ENCODE data around the gene CNTLN. TPM values are rescaled to one million over a fixed set of nuclear protein-coding genes. Genes with fewer than 3 reads are reported as not detected.

The CNTLN gene
- total RNA-seq, 1 experiment from 2014 or later: 5.1 TPM

GRCh38 chr9:17332115-17332514 lies 197.3 kb downstream of the CNTLN start:
- no peaks in the 10 kb centered on the region for H4K20me1 ChIP-seq (ENCODE audit: insufficient read depth)
- ChIA-PET RAD21 (ENCODE audit: low non-redundant PET in 1 of 2, low total read pairs in 2 of 2, uncharacterized antibody in 2 of 2, unreplicated experiment in 2 of 2) (no interaction called here), CTCF (no interaction called here), POLR2A (no interaction called here)
- ATAC-seq: no peak
- intact Hi-C loops (cut with micrococcal nuclease): loop anchor here (10.0 kb wide), 1 partner anchor 57 kb away; no protein-coding TSS in a partner anchor
- no TSS peak for BruUV-seq (replicated peaks)
- no peak for TF ChIP-seq FOSL1 (IDR thresholded peaks at IDR 0.05; ENCODE audit: low read depth)
- no peaks in the 10 kb centered on the region for H3K36me3 ChIP-seq (ENCODE audit: control insufficient read depth in 1 of 2, insufficient read depth in 2 of 2, low read length in 2 of 2)
- no peak overlapping the region for H3K9ac ChIP-seq (ENCODE audit: low read length)
- H3K79me2 ChIP-seq (ENCODE audit: insufficient read depth, low read length): no peaks in the 10 kb centered on the region
- no peak overlapping the region for H3K4me3 ChIP-seq (replicated peaks in 1 of 2; ENCODE audit: low read depth in 1 of 2, low read length in 2 of 2)
- H3K27ac ChIP-seq (ENCODE audit: low read depth, low read length): no peak overlapping the region
- H3K27me3 ChIP-seq (ENCODE audit: insufficient read depth, low read length): no peaks in the 10 kb centered on the region
- H2AFZ ChIP-seq (ENCODE audit: low read depth, low read length, poor library complexity, severe bottlenecking): no peak overlapping the region
- H3K9me2 ChIP-seq (ENCODE audit: insufficient read depth): no peaks in the 10 kb centered on the region
- H3K9me3 ChIP-seq (ENCODE audit: control insufficient read depth in 1 of 2, insufficient read depth in 1 of 2, low read depth in 1 of 2, low read length in 2 of 2): no peaks in the 10 kb centered on the region
- no peak for DNase-seq (ENCODE audit: low read depth, low spot score)
- no peaks in the 10 kb centered on the region for H3K4me1 ChIP-seq (ENCODE audit: control insufficient read depth in 1 of 2, insufficient read depth in 2 of 2, low read length in 2 of 2)
- H3K4me2 ChIP-seq (ENCODE audit: low read length): no peak overlapping the region

GRCh38 chr9:17339156-17339555 lies 204.3 kb downstream of the CNTLN start:
- RAD21 ChIA-PET (ENCODE audit: low non-redundant PET in 1 of 2, low total read pairs in 2 of 2, uncharacterized antibody in 2 of 2, unreplicated experiment in 2 of 2): no interaction called here
- H3K27ac ChIP-seq (ENCODE audit: low read depth, low read length): no peak overlapping the region
- POLR2A ChIA-PET: no interaction called here
- no peak overlapping the region for H2AFZ ChIP-seq (ENCODE audit: low read depth, low read length, poor library complexity, severe bottlenecking)
- intact Hi-C loops (cut with micrococcal nuclease): loop anchor here (10.0 kb wide), 1 partner anchor 64 kb away; no protein-coding TSS in a partner anchor
- ATAC-seq: no peak
- no peak overlapping the region for H3K4me2 ChIP-seq (ENCODE audit: low read length)
- H3K9me2 ChIP-seq (ENCODE audit: insufficient read depth): no peaks in the 10 kb centered on the region
- no peaks in the 10 kb centered on the region for H3K9me3 ChIP-seq (ENCODE audit: control insufficient read depth in 1 of 2, insufficient read depth in 1 of 2, low read depth in 1 of 2, low read length in 2 of 2)
- CTCF ChIA-PET: no interaction called here
- no TSS peak for BruUV-seq (replicated peaks)
- H3K4me1 ChIP-seq (ENCODE audit: control insufficient read depth in 1 of 2, insufficient read depth in 2 of 2, low read length in 2 of 2): no peaks in the 10 kb centered on the region
- H3K4me3 ChIP-seq (replicated peaks in 1 of 2; ENCODE audit: low read depth in 1 of 2, low read length in 2 of 2): no peak overlapping the region
- H3K27me3 ChIP-seq (ENCODE audit: insufficient read depth, low read length): no peaks in the 10 kb centered on the region
- H3K36me3 ChIP-seq (ENCODE audit: control insufficient read depth in 1 of 2, insufficient read depth in 2 of 2, low read length in 2 of 2): no peaks in the 10 kb centered on the region
- no peaks in the 10 kb centered on the region for H3K79me2 ChIP-seq (ENCODE audit: insufficient read depth, low read length)
- H4K20me1 ChIP-seq (ENCODE audit: insufficient read depth): no peaks in the 10 kb centered on the region
- H3K9ac ChIP-seq (ENCODE audit: low read length): no peak overlapping the region
- DNase-seq (ENCODE audit: low read depth, low spot score): no peak
- TF ChIP-seq POLR2A (IDR thresholded peaks at IDR 0.05; ENCODE audit: borderline replicate concordance, extremely low read depth, insufficient read depth, insufficient read length): no peak
- no peak for TF ChIP-seq FOSL1 (IDR thresholded peaks at IDR 0.05; ENCODE audit: low read depth)
- TF ChIP-seq SRF (IDR thresholded peaks at IDR 0.05; ENCODE audit: low read depth): no peak
- no peak for TF ChIP-seq ZBTB33 (IDR thresholded peaks at IDR 0.05; ENCODE audit: extremely low read depth, insufficient replicate concordance, low read length)
- no peak for TF ChIP-seq EZH2phosphoT487 (IDR thresholded peaks at IDR 0.05; ENCODE audit: borderline replicate concordance)
- no peak for TF ChIP-seq ZNF274 (IDR thresholded peaks at IDR 0.05; ENCODE audit: low read depth, low read length)
- no peak for TF ChIP-seq ELF1 (IDR thresholded peaks at IDR 0.05; ENCODE audit: borderline replicate concordance, low read depth)
- no peak for TF ChIP-seq SP1 (IDR thresholded peaks at IDR 0.05; ENCODE audit: low read depth)
- TF ChIP-seq MAX (IDR thresholded peaks at IDR 0.05): no peak
- no peak for TF ChIP-seq RAD21 (IDR thresholded peaks at IDR 0.05; ENCODE audit: low read depth)
- no peak for TF ChIP-seq EGR1 (IDR thresholded peaks at IDR 0.05; ENCODE audit: low read depth)
- no peak for TF ChIP-seq YY1 (IDR thresholded peaks at IDR 0.05; ENCODE audit: extremely low read depth, insufficient replicate concordance, low read depth, low read length)
- no peak for TF ChIP-seq CEBPB (IDR thresholded peaks at IDR 0.05; ENCODE audit: low read depth)
- no peak for TF ChIP-seq CTCF (IDR thresholded peaks at IDR 0.05 in 2 of 3, conservative IDR thresholded peaks at IDR 0.05 in 1 of 3; ENCODE audit: borderline replicate concordance in 1 of 3, insufficient read depth in 1 of 3, low read depth in 2 of 3, low read length in 2 of 3)

All from HCT116 (cell line).